Stimulated activated CD4-positive, alpha-beta T cell treated with anti-CD3 and anti-CD28 coated beads, Interleukin-1b, Interleukin-23, amount 100 ng/mL, for 1 hour (primary cell): ENCODE data around the gene TEAD4.
A peak's percentile ranks its signal among the peaks of the same experiment; 100 is the strongest.
"Not testable (repeated sequence)": the region's sequence is repeated elsewhere in the genome, so short reads cannot be mapped to it uniquely, and the experiment has no call there.

Experiments
- DNase-seq, 2 donors: peaks; one replicate each; pipeline ENCODE4 v3.0.0-alpha.2; 2020; ENCODE audit warnings: low read depth in 2 of 2

The TEAD4 gene

GRCh38 chr12:3048540-3048939 lies 89.3 kb downstream of the TEAD4 start:
- no peak for DNase-seq

- no peak for DNase-seq
Observed at GRCh38 chr12:3049176-3049575, 90.0 kb downstream of the TEAD4 start.

GRCh38 chr12:3049611-3050249 lies 90.5 kb downstream of the TEAD4 start:
- no peak for DNase-seq

- DNase-seq = no peak
Observed at GRCh38 chr12:3054374-3054773, 95.2 kb downstream of the TEAD4 start.

- DNase-seq = no peak
Observed at GRCh38 chr12:3055026-3055703, 96.0 kb downstream of the TEAD4 start.

- DNase-seq = no peak
Observed at GRCh38 chr12:3055704-3056467, 96.7 kb downstream of the TEAD4 start.

- DNase-seq = no peak
Observed at GRCh38 chr12:3061059-3061458, 101.9 kb downstream of the TEAD4 start.

GRCh38 chr12:3061501-3062215 lies 102.5 kb downstream of the TEAD4 start:
- DNase-seq = no peak

GRCh38 chr12:3065300-3065699 lies 106.1 kb downstream of the TEAD4 start:
- DNase-seq = no peak

- DNase-seq = not testable (repeated sequence)
Observed at GRCh38 chr12:3065846-3066245, 106.6 kb downstream of the TEAD4 start.

- no peak for DNase-seq
Observed at GRCh38 chr12:3069714-3070113, 110.5 kb downstream of the TEAD4 start.

- no peak for DNase-seq
Observed at GRCh38 chr12:3071107-3071506, 111.9 kb downstream of the TEAD4 start.

GRCh38 chr12:3071710-3072109 lies 112.5 kb downstream of the TEAD4 start:
- DNase-seq = no peak

GRCh38 chr12:3073438-3074250 lies 114.4 kb downstream of the TEAD4 start:
- peak; percentile 57 to 76 for DNase-seq

GRCh38 chr12:3075315-3075714 lies 116.1 kb downstream of the TEAD4 start:
- DNase-seq = no peak

GRCh38 chr12:3076730-3077571 lies 117.8 kb downstream of the TEAD4 start, which contains the start of gene TSPAN9:
Gene TSPAN9 (plus strand): TSS chr12:3077379. CDS start chr12:3201194, 123,815 bp downstream.
- peak; percentile 41 to 62 for DNase-seq

GRCh38 chr12:3077572-3078081 lies 118.4 kb downstream of the TEAD4 start:
- peak in 1 of 2 donors; percentile 2 for DNase-seq

- DNase-seq = no peak
Observed at GRCh38 chr12:3078086-3078820, 119.1 kb downstream of the TEAD4 start.

GRCh38 chr12:3081091-3081490 lies 121.9 kb downstream of the TEAD4 start:
- no peak for DNase-seq
